Measurements from ENCODE around the gene ZDHHC19. TPM values are rescaled to one million over a fixed set of nuclear protein-coding genes. Genes with fewer than 3 reads are reported as not detected.
"Not testable (repeated sequence)": the region's sequence is repeated elsewhere in the genome, so short reads cannot be mapped to it uniquely, and the experiment has no call there.

ZDHHC19 gene
- total RNA-seq, 2 donors from 2014 or later, result 0.42 TPM; not detected in 1

DNA sequence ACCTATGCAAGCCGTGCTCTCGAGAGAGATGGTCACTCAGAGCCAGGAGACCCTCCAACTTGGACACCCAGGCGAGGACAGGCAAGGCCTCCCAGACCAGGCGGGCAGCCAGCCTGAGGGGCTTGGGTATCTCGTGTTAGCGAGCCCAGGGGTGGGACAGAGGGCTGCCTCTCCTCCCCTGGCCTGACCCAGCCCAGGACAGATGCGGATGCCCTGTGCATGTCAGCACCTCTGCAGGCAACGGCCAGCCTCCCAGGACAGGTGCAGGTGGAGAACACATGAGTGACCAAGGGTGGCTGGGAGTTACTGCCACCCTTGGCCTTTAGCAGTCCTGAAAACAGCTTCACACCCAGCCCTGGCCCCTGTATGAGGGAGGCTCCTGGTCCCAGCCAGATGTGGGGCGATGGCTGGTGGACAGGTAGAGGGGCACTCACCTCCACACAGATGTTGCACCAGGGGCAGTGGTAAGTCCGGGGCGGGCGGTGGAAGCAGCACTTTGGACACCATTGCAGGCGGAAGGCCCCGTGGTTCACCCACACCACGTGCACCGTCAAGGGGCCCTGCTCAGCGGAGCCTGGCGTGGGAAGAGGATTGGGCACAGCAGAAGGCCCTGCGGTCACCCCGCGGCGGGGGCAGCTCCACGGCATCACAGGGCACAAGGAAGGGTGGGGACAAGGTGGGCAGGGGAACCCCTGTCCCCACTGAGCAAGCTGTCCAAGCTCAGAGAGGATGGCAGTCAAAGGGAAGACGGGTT, 2.1 kb downstream of the ZDHHC19 start:
- no peaks in the 10 kb centered on the region for H3K4me1 ChIP-seq (ENCODE audit: control insufficient read depth in 1 of 2, low read depth in 2 of 2)

DNA sequence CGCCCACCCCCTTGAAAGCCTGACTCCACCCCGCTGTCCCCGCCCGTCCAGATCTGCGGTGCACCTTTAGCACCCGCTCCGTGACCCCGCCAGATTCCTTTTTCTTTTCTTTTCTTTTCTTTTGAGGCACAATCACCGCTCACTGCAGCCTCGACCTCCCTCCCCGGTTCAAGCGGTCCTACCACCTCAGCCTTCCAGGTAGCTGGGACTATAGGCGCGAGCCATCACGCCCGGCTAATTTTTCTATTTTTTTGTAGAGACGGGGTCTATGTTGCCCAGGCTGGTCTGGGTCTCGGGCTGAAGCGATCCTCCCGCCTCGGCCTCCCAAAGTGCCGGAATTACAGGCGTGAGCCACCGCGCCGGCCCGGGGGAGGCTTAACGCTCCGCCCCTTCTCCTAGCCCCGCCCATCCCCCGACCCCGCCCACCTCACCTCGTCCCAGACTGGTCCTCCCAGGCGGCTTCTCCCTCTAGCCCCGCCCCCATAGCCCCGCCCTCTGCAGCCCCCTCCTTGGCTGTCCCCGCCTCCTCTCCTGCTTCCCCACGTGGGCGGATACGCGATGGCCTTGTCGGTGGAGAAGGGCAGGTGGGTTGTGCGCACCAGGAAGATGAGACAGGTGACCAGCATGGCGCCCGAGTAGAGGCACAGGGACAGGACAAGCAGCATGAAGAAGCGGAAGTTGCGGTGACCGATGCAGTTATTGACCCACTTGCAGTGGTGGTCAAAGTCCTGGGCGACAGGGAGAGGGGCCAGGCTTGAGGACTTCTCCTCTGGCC, 3.2 kb downstream of the ZDHHC19 start:
- Histone ChIP-seq H3K27me3 (replicated peaks; ENCODE audit: insufficient read depth) (peaks cover 4% of the 10 kb centered on the region), H3K4me3 (peak overlapping the region; percentile 63), H3K36me3 (no peaks in the 10 kb centered on the region), H3K27ac (no peak overlapping the region), H3K4me1 (ENCODE audit: control insufficient read depth in 1 of 2, low read depth in 2 of 2) (no peaks in the 10 kb centered on the region), H3K9me3 (no peaks in the 10 kb centered on the region)
- ATAC-seq (ENCODE audit: insufficient number of reproducible peaks, low FRiP score, low read depth), result no peak
- TF ChIP-seq, protein P1, sequence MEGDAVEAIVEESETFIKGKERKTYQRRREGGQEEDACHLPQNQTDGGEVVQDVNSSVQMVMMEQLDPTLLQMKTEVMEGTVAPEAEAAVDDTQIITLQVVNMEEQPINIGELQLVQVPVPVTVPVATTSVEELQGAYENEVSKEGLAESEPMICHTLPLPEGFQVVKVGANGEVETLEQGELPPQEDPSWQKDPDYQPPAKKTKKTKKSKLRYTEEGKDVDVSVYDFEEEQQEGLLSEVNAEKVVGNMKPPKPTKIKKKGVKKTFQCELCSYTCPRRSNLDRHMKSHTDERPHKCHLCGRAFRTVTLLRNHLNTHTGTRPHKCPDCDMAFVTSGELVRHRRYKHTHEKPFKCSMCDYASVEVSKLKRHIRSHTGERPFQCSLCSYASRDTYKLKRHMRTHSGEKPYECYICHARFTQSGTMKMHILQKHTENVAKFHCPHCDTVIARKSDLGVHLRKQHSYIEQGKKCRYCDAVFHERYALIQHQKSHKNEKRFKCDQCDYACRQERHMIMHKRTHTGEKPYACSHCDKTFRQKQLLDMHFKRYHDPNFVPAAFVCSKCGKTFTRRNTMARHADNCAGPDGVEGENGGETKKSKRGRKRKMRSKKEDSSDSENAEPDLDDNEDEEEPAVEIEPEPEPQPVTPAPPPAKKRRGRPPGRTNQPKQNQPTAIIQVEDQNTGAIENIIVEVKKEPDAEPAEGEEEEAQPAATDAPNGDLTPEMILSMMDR (IDR thresholded peaks at IDR 0.05), result no peak
- DNase-seq (ENCODE audit: low spot score), result no peak

More for the DNA sequence above, 2.1 kb downstream of the ZDHHC19 start:
- H3K27ac ChIP-seq, result no peak overlapping the region
- no peak overlapping the region for H3K4me3 ChIP-seq
- H3K27me3 ChIP-seq (replicated peaks; ENCODE audit: insufficient read depth), result peaks cover 4% of the 10 kb centered on the region
- H3K9me3 ChIP-seq, result no peaks in the 10 kb centered on the region
- DNase-seq (ENCODE audit: low spot score), result no peak
- TF ChIP-seq, protein P1 (IDR thresholded peaks at IDR 0.05), result no peak
- no peaks in the 10 kb centered on the region for H3K36me3 ChIP-seq
- ATAC-seq (ENCODE audit: insufficient number of reproducible peaks, low FRiP score, low read depth), result no peak

DNA sequence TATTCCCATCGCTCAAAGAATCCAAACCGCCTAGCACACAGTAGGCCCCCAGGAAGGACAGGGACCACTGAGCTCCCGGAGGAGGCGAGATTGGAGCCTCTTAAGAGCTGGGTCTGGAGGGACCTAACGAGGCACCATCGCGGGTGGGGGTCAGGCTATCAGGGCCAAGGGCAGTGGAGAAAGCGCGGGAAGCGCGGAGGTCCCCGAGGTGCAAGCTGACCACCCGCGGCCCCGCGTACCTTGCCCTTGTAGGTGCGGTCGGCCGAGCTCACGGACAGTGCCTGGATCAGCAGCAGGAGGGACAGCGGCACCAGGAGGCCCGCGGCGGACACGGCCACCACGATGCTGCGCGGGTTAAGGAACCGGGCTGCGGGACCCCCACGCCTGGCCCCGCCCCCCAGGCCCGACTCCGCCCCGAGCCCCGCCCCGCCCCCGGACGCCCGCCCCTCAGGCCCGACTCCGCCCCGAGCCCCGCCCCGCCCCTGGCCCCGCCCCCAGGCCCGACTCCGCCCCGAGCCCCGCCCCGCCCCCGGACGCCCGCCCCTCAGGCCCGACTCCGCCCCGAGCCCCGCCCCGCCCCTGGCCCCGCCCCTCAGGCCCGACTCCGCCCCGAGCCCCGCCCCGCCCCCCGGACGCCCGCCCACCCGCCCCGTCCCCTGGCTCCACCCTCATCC, 3.9 kb downstream of the ZDHHC19 start:
- no peak for DNase-seq (ENCODE audit: low spot score)
- Histone ChIP-seq H3K9me3 (no peaks in the 10 kb centered on the region), H3K27ac (no peak overlapping the region), H3K4me3 (peak overlapping the region; percentile 58), H3K27me3 (replicated peaks; ENCODE audit: insufficient read depth) (peaks cover 4% of the 10 kb centered on the region), H3K4me1 (ENCODE audit: control insufficient read depth in 1 of 2, low read depth in 2 of 2) (no peaks in the 10 kb centered on the region), H3K36me3 (no peaks in the 10 kb centered on the region)
- no peak for ATAC-seq (ENCODE audit: insufficient number of reproducible peaks, low FRiP score, low read depth)
- TF ChIP-seq, protein P1 (IDR thresholded peaks at IDR 0.05), result no peak

DNA sequence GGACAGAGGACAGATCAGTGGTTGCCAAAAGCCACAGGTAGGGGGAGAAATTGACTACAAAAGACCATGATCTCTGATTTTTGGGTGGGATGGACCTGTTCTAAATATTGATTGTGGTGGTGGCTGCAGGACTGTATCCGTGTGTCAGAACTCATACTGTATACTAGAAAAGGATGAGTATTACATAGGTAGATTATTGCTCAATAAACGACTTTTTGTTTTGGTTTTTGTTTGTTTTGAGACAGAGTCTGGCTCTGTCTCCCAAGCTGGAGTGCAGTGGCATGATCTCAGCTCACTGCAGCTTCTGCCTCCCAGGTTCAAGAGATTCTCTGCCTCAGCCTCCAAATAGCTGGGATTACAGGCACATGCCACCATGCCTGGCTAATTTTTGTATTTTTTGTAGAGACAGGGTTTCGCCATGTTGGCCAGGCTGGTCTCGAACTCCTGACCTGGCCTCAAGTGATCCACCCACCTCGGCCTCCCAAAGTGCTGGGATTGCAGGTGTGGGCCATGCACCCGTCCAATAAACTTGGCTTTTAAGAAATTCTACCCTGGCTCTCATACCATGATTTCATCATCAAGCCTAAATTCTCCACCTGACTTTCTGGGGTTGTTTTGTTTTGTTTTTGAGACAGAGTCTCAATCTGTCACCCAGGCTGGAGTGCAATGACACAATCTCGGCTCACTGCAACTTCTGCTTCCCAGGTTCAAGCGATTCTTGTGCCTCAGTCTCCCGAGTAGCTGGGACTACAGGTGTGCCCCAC, 5.6 kb downstream of the ZDHHC19 start:
- ATAC-seq (ENCODE audit: insufficient number of reproducible peaks, low FRiP score, low read depth); DNase-seq (ENCODE audit: low spot score); H3K27ac ChIP-seq; H3K36me3 ChIP-seq; H3K27me3 ChIP-seq (replicated peaks; ENCODE audit: insufficient read depth); H3K4me3 ChIP-seq; H3K4me1 ChIP-seq (ENCODE audit: control insufficient read depth in 1 of 2, low read depth in 2 of 2); H3K9me3 ChIP-seq: not testable (repeated sequence)

DNA sequence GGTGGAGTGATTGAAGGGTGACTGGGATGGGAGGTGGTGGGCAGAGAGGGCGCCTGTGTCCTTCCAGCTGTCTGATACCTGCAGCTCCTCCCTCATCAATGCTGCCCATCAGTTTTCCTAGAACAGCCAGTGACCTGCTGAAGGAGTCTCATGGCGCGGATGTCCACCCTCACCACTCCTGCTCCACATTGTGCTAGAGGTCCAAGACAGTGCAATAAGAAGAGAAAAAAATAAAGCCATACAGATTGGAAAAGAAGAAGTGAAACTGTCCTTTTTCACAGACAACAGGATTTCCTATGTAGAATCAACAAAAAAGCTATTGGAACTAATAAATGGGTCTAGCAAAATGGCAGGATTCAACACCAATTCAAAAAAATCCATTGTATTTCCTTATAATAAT, 7.4 kb downstream of the ZDHHC19 start:
- H3K27me3 ChIP-seq (replicated peaks; ENCODE audit: insufficient read depth), result peaks cover 4% of the 10 kb centered on the region
- no peaks in the 10 kb centered on the region for H3K4me1 ChIP-seq (ENCODE audit: control insufficient read depth in 1 of 2, low read depth in 2 of 2)
- DNase-seq (ENCODE audit: low spot score) (no peak), ATAC-seq (ENCODE audit: insufficient number of reproducible peaks, low FRiP score, low read depth) (no peak)
- no peak overlapping the region for H3K27ac ChIP-seq
- no peaks in the 10 kb centered on the region for H3K9me3 ChIP-seq
- no peaks in the 10 kb centered on the region for H3K36me3 ChIP-seq
- H3K4me3 ChIP-seq, result no peak overlapping the region
- TF ChIP-seq, protein P1 (IDR thresholded peaks at IDR 0.05), result no peak
